ENCODE measurements around the gene ADAMTS2.
"Not testable (repeated sequence)": the region's sequence is repeated elsewhere in the genome, so short reads cannot be mapped to it uniquely, and the experiment has no call there.

ADAMTS2 gene

DNA sequence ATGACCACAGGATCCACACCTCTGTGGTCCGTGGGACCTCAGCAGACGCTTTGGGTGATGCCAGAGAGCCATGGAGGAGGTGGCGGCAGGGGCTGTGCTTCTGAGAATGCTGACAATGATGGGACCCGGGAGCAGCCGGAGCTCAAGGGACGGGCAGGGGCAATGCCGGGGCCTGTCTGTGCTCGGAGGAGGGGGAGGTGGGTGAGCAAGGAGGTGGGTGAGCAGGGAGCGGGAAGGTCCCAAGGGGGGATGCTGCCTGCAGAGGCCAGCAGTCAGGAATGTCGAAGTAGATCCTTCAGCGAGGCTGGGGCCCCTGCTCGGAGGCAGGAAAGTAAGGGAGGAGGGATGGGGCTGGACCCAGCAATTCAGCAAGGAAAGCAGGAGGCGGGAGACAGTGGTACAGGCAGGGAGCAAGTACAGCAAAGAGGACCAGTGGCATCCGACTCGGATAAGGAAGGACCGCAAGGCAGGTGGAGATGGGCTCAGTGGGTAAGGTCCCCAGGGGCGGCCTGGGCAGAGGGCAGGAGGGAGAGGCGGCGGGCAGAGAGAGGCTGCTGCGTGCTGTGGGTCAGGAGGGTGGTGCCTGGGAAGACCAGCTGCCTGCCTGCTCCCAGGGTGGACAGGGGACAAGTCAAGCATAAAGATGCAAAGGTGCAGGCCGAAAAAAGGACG, 49.0 kb downstream of the ADAMTS2 start:
- no peak for DNase-seq (ENCODE audit: low spot score)

DNA sequence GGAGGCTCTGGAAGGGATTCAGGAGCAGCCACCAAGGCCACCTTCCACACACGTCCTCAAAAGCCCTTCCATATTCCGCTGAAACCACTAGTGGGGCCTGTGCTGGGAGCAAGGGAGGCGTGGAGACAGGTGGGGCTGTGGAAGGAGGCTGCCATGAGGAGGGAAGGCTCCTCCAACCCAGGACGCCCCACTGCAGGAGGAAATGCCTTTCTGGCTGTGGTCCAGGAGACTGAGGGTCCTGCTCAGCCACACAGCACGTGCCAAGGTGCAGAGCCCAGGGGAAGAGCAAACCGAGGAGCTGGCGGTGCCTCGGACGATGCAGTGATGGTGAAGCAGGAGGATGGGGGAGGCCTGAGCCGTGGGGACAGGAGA, 49.5 kb downstream of the ADAMTS2 start:
- no peak for DNase-seq (ENCODE audit: low spot score)

DNA sequence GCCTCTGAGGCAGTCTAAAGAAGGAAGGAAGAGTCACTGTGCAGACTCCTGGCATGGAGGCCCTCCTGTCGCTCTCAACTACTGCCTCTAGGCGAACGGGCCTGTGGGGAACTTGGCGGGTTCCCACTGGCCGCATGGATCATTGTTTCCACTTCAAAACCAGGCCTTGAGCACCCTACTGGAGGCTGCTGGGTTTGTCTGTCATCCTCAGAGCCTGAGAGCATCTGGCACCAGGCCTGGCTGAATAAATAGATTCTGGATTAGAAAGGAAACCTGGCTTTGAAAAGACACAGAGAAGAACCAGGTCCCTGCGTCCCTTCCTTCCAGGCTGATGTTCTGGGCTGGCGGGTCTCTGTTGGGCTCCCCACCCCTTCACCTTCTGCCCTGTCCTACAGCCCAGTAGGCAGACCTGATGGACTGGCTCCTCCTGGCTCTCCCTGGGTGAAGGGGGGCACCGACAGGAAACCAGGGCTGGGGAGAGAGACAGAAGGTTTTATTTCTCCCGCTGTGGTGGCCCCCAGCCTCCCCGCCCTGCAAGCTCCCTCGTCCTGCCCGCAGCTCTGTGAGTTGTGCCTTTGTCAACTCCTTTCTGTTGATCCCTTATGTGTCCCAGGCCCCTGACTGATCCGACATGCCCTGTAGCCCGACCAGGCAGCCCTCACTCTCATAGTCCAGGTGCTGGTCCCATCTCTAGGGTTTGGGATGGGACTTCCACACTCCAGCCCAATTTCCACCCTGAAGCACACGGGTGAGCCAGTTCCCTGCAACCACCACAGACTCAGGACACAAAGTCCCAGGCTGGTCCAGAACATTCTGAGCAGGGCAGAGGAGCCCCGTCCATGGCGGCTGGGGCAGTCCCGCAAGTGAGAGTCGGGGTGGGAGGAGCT, 50.1 kb downstream of the ADAMTS2 start:
- DNase-seq (ENCODE audit: low spot score): no peak

DNA sequence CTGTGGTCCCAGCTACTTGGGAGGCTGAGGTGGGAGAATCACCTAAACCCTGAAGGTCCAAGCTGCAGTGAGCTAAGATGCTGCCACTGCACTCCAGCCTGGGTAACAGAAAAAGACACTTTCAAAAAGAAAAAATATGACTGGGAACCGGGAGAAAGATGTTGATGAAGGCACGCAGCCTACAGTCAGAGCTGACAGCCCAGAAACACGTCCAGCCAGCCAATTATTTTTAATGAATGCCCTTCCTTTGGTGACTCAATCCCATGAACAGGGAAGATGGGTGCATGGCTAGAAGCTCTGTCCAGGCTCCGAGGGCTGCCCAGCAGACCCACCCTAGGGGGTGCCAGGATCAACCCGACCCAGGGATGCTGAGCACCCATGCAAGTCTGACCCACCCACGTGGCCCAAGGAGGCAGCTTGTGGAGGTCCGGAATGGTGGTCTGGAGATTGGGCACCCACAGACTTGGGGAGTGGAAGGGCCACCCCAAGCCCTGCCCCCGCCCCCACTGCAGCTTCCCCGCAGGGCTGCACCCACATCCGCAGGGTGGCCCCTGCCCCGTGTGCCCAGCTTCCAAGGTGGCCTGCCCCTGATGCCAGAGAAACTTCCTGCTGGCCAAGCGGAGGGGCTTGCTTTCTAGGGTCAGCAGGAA, 51.0 kb downstream of the ADAMTS2 start:
- DNase-seq (ENCODE audit: low spot score): no peak

DNA sequence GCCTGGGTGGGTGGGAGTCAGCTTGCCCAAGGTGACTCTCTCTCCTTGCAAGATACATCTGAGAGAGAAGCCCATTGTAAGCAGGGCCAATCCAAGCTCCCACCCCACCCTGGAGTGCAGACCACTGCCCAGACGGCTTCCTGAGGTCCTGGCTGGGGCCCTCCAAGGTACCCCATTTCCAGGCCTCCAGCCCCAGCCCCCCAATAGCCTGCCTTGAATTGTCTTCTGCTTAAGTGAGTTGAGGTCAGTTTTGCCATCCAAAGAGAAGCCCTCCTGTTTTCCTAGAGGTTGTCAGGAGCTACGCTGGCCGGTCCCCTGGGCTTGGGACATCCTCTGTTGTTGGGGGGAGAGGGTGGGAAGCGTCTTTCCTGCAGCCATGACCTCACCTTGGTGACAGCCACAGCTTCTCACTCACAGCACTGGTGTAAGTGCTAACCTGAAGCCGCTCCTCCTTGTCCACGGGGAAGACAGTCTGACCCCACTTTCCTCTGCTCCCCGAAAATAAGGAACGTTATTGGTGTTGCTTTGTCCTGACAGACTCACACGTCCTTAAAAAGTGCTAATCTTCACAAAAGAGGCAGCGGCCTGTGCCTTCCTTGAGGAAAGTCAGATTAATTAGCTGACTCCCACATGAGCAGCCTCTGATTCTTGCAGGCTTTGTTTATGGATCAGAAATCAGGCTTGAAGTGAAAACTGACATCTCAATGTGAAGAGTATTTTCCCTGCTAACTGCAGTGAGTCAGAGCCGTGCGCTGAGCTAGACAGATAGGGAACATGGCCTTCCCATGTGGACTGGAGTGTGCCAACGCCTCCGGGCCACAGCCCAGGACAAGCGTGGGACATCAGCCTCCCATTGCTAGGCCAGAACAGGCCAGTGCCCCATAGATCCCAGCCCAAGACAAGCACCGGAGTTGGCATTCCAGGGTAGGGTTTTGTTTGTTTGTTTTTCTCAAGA, 52.3 kb downstream of the ADAMTS2 start:
- DNase-seq (ENCODE audit: low spot score): no peak

DNA sequence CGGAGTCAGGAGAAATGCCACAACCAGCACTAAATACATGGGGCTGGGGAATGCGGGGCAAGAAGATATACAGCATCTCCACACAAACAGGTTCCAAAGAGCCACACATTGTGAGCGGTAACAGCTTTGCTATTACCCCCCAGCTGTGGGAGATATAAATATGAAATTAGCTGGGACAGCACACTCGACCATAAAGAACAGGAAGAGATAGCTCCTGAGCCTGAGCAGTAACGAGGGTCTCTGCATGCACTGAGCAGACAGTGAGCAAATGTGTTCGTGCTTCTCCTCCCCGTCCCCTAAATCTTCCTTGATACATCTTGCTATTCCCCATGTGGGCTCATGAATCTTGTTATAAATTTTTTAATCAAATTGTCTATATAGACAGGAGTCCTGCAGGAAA, 53.1 kb downstream of the ADAMTS2 start:
- no peak for DNase-seq (ENCODE audit: low spot score)

DNA sequence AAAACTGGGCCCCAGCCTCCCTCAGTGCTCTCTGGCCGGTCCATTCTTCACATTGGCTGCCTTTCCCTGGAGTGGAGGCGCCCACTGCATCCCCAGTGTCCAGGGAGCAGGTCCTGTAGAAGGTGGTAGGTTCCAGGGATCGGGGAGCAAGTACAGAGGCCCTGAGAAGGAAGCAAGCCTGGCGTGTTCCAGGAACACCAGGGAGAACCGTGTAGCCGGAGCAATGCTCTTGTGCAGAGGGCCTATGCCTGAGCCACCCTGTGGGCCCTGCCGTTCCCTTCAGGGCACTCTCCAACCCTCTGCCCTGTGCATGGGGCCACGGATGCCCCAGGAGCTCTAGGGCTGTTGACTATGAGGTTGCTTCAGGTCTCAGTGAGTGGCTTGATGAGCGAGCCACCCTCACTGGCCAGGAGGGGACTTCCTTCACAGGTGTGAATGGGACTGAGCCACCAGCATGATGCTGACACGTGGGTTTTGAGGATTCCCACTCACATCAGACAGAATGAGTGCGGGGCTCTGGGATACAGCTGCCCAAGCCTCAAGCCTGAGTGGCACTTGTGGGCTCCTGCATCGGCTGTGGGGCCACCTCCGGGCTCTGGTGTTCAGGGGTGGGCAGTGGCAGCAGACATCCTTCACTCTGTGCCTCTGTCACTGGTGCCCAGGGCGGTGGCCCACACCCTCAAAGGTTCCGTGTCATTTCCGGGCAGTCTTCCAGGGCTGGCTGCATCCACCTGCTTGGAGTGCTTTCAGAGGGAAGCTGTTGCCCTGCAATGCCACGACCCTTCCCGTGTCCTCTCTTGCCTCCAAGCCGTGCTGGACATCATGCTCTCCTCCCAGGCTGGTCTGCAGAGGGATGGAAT, 54.4 kb downstream of the ADAMTS2 start:
- no peak for DNase-seq (ENCODE audit: low spot score)

DNA sequence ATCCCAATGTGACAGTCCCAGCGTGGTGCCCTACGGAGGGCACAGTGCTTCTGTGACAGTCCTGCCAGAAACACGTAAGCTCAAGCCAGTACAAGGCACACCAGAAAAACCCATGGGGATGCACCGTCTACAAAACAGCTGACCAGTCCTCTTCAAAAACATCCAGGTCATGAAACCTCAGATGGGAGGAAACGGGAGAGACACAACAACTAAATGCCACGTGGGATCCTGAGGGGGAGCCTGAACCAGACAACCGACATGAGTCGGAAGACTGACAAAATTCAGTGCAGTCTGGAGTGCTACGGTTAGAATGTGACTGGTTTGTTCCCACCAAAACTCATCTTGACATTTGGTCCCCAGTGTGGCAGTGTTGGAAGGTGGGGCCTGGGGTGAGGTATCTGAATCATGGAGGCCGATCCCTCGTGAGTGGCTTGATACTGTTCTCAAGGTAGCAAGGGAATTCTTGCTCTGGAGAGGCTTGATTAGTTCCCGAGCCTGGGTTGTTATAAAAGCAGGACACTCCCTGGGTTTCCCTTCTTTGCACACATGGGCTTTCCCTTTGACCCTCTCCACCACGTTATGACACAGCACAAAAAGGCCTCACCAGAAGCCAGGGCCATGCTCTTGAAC, 55.4 kb downstream of the ADAMTS2 start:
- DNase-seq (ENCODE audit: low spot score): no peak

DNA sequence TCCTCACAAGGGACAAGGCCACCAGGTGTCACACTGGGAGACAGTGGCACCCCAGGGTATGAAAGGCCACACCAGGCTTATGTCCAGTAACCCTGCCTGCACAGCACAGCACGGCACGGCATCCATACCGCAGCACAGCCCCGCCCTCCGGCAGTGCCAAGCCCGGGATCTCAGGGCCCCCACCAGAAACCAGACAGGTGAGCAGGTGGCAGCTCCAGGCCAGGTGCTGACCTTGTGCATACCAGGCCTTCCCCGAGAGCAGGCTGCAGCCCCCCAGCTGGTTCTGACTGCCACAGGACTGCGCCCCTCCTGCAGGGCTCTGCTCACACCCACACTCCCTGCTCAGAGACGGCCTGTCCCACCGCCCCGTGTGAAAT, 56.5 kb downstream of the ADAMTS2 start:
- no peak for DNase-seq (ENCODE audit: low spot score)

DNA sequence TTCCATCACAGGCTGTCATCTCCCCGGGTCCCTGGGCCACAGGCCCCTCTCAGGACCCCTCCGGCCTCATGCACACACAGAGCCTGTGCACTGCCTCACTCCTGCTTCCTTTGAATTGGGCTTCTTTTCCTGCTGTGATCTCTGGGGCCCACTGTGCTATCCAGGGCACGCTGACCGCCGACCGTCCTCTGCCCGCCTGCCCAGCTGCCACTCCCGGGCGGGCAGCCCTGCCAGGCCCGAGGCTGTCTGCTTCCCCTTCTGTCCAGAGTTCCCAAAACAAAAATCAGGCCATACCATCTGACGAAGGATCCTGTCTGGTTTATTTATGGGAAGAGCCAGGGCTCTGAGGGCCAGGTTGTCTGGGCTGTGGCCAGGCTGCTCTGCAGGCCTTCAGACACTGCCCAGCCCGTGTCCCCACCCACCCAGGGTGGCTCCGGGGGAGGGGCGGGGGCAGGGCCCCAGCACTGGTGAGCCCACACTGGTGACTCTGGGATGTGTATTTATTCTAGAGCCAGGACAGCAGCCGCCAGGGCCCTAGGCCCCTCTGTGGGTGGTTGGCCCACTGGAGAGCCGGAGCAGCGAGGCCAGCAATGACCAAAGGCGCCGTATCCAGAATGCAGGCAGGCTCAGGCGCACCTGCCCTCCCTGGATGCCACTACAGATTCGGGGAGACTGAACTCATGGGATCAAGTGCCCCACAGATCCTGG, 57.0 kb downstream of the ADAMTS2 start:
- no peak for DNase-seq (ENCODE audit: low spot score)

DNA sequence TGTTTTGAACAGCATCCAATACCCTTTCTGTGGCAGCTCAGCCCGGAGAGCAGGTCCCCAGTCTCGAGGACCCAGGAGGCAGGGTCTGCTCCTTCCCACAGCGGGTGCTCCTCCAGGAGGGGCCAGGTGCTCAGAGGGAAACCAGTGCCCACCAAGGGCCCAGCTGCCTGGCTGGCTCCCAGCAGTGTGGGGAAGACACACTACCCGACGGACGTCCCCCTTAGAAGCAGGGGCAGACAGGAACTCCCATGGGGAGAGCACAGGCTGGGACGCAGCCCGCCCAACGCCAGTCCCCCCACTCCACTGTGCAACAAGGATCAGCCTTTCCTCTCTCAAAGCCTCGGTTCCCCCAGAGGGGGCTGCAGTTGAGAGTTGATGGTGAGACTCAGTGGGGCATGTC, 57.6 kb downstream of the ADAMTS2 start:
- DNase-seq (ENCODE audit: low spot score): no peak

DNA sequence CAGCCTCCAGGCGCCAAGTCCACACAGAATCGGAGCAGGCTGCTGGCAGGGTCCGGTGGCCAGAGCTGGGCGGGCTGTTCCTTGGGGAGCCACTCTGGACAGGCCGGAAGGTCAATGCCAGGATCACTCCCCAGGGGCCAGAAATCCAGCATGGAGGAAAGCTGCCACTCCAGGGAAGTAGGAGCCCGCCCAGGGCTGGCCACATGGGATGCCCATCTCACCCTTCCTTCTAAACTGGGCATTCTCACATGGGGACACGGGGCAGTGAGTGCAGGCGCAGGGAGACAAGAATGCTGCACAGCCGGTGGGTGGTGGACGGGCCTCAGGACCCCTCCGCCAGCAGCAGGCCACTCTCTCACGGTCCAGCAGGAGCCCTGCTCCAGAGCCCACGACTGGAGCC, 58.2 kb downstream of the ADAMTS2 start:
- DNase-seq (ENCODE audit: low spot score): no peak

DNA sequence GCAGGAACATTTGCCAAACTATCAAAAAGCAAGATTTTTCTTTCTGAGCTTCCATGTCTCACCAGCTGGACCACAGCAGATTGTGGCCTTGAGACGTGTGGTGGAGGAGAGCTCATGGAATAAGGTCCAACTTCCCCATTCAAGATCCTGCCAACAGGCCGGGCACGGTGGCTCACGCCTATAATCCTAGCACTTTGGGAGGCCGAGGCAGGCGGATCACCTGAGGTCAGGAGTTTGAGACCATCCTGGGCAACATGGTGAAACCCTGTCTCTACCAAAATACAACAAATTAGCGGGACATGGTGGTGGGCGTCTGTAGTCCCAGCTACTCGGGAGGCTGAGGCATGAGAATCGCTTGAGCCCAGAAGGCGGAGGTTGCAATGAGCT, 59.5 kb downstream of the ADAMTS2 start:
- DNase-seq (ENCODE audit: low spot score): not testable (repeated sequence)

DNA sequence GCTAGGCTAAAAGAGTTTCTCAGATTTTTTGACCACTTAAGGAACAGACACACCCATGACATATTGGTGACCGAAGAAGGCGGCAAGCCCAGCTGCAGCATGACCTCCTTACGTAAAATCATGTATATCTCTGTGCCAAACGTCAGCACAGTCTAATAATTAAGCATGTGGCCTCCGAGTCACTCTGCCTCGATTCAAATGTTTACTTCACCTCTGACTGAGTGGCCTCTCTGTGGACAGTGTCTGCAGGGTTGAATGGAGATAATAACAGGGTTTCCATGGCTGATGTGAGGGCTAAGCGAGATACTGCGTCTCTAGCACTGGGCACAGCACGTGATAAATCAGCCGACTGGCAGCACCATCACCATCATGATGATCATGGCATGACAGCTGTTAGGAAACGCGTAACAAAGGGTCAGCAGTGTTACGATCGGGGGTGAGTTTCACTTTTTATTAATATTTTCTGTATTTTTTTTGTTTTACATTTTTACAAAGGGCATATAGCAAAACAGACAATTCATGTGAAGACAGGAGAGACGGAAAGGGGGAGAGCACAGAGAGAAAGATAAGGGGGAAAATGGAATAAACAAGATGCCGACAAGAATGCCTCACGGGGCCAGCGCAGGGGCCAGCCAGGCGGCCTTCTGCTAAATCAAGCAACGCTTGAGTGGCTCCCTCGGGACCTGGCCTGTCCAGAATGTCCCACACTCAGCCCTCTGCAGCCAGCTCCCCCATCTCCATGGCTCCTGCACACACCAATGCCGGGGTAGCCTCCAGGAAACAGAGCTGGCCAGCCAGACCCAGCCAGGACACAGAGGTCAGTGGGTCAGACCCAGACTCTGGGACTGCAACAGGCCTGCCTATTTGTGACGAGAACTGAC, 60.3 kb downstream of the ADAMTS2 start:
- no peak for DNase-seq (ENCODE audit: low spot score)

DNA sequence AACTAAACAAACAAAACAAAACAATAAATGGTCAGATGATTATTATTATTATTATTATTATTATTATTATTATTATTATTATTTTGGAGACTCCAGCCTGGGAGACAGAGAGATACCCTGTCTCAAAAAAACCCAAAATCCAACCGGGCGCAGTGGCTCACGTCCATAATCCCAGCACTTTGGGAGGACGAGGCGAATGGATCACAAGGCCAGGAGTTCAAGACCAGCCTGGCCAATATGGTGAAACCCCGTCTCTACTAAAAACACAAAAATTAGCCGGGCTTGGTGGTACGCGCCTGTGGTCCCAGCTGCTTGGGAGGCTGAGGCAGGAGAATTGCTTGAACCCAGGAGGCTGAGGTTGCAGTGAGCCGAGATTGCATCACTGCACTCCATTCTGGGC, 61.4 kb downstream of the ADAMTS2 start:
- not testable (repeated sequence) for DNase-seq (ENCODE audit: low spot score)

DNA sequence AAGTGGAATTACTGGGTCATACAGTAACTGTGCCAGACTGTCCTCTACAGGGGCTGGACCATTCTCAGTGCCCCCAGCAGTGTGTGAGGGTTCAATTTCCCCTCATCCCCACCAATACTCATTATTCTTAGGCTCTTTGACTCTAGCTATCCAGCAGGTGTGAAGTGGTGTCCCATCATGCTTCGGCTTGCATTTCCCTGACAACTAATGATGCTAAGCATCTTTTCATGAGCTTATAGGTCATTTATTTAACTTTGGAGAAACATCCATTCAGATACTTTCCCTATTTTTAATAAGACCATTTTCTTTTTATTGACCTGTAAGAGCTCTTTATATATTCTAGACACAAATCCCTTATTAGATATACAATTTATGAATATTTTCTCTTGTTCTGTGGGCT, 63.6 kb downstream of the ADAMTS2 start:
- no peak for DNase-seq (ENCODE audit: low spot score)

DNA sequence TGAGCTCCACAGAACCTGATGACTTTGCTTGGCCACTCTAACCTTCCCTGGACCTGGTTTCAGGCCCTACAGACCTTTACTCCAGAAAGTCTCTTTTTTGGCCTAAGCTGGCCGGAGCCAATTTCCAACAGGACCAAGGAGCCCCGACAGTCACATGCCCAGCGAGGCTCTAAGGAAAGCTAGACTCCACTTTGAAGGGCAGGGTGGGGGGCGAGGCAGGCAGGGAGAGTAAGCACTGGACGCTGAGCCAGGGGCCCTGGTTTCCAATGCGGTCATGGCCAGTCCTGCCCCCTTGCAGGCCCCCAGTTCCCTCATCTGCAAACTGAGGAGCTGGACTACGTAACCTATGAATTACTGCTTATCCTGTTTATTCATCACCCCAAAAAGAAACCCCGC, 65.2 kb downstream of the ADAMTS2 start:
- no peak for DNase-seq (ENCODE audit: low spot score)

DNA sequence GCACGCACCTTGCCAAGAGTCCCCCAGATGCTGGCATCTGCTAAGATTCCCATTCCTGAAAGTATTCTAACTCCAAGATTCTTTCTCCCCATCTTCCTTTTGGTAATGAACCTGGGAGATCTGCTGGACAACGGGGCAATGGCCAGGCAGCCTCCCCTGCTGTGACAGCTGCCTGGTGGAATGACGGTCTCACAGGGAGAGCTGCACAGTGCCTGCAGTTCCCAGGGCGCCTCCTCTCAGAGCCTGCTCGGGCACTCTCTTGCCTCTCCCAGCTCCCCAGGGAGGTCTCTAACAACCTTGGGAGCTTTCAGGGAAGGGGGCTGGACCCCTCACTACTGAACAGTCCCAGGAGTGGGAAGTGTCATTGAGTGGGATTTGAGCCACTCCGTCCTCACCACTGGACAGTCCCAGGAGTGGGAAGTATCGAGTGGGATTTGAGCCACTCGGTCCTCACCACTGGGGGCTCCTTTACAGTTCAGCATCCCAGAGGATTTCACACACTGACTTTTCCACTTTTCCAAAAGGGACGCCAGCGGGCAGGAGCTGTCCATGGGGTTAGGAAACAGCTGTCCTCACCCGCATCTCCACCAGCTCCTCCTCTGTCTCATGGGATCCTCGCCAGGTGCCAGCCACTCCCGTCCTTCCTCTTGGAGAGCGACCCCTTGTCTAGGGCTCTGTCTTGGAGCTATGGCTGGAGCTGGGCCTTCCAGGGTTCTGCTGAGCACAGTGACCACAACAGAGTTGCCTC, 65.7 kb downstream of the ADAMTS2 start:
- DNase-seq (ENCODE audit: low spot score): no peak

All from D341Med (cell line).